WTC11 (cell line): ENCODE results near the gene PLAAT5. TPM values are rescaled to one million over a fixed set of nuclear protein-coding genes. Genes with fewer than 3 reads are reported as not detected.

Experiments used
- ATAC-seq: fragments of 200-7000 bp; cut with Tn5 transposase; 2 replicates; pipeline ENCODE4 v1.10.0; 2021; ENCODE audit warnings: mild to moderate bottlenecking, moderate library complexity
- CTCF ChIA-PET: fragments of 300-600 bp; sonication (Branson Sonifier 250); formaldehyde crosslinking; loops from one replicate; lab custom pipeline; 2021; ENCODE audit warnings: antibody characterized with exemption; lab: Charles Lee
- POLR2A ChIA-PET: fragments of 350-600 bp; sonication (Branson Sonifier 250); formaldehyde crosslinking; loops from one replicate; lab custom pipeline; 2021; ENCODE audit warnings: antibody characterized with exemption; lab: Charles Lee
- DNase-seq: peaks from one replicate; pipeline ENCODE4 v3.0.0; 2021; ENCODE audit warnings: low spot score
- H3K27ac Mint-ChIP-seq: 2 replicates; pipeline ENCODE4 v1.8.0; 2021; ENCODE audit warnings: mixed read lengths
- H3K27me3 Mint-ChIP-seq: 2 replicates; pipeline ENCODE4 v1.8.0; 2021; ENCODE audit warnings: low read depth, mild to moderate bottlenecking, moderate library complexity, mixed read lengths
- H3K36me3 Mint-ChIP-seq: 2 replicates; pipeline ENCODE4 v1.8.0; 2021; ENCODE audit warnings: mixed read lengths
- H3K4me1 Mint-ChIP-seq: 2 replicates; pipeline ENCODE4 v1.8.0; 2022; ENCODE audit warnings: mixed read lengths
- H3K4me3 Mint-ChIP-seq: 2 replicates; pipeline ENCODE4 v1.8.0; 2021; ENCODE audit warnings: mild to moderate bottlenecking, moderate library complexity, mixed read lengths
- H3K9me3 Mint-ChIP-seq: 2 replicates; pipeline ENCODE4 v1.8.0; 2021; ENCODE audit warnings: mixed read lengths
- EMX1 ChIP-seq: fragments of 250-450 bp; sonication (Bioruptor Pico); IDR thresholded peaks from 2 replicates; pipeline ENCODE4 v1.8.0; 2021; ENCODE audit warnings: mild to moderate bottlenecking
- ESRRA ChIP-seq: sonication (generic); formaldehyde crosslinking; IDR thresholded peaks from 2 replicates; pipeline ENCODE4 v1.8.1; 2022; ENCODE audit warnings: mild to moderate bottlenecking, missing genetic modification reagents, borderline replicate concordance
- FOXJ3 ChIP-seq: sonication (generic); formaldehyde crosslinking; IDR thresholded peaks from 2 replicates; pipeline ENCODE4 v1.9.0; 2021; ENCODE audit warnings: missing genetic modification reagents, mild to moderate bottlenecking, borderline replicate concordance
- HMGA2 ChIP-seq: fragments of 250-450 bp; sonication (Bioruptor Pico); IDR thresholded peaks from 2 replicates; pipeline ENCODE4 v1.4.0; 2021; ENCODE audit warnings: mild to moderate bottlenecking, moderate library complexity
- HMGXB4 ChIP-seq: sonication (generic); formaldehyde crosslinking; IDR thresholded peaks from 2 replicates; pipeline ENCODE4 v1.8.1; 2023; ENCODE audit warnings: mild to moderate bottlenecking, moderate library complexity, missing genetic modification reagents
- NFYB ChIP-seq: sonication (generic); formaldehyde crosslinking; conservative IDR thresholded peaks from 2 replicates; pipeline ENCODE4 v1.8.0; 2022; ENCODE audit warnings: low read depth, missing genetic modification reagents
- NR3C1 ChIP-seq: sonication (generic); formaldehyde crosslinking; conservative IDR thresholded peaks from 2 replicates; pipeline ENCODE4 v1.8.1; 2023; ENCODE audit warnings: low read depth, mild to moderate bottlenecking, missing genetic modification reagents
- SMAD3 ChIP-seq: sonication (generic); formaldehyde crosslinking; IDR thresholded peaks from 2 replicates; pipeline ENCODE4 v1.8.0; 2022; ENCODE audit warnings: missing genetic modification reagents, mild to moderate bottlenecking, borderline replicate concordance
- SP1 ChIP-seq: sonication (generic); formaldehyde crosslinking; conservative IDR thresholded peaks from 2 replicates; pipeline ENCODE4 v1.8.1; 2022; ENCODE audit warnings: missing genetic modification reagents
- STAT6 ChIP-seq: sonication (generic); formaldehyde crosslinking; conservative IDR thresholded peaks from 2 replicates; pipeline ENCODE4 v1.8.1; 2023; ENCODE audit warnings: mild to moderate bottlenecking, low read depth, missing genetic modification reagents, moderate library complexity
- USF2 ChIP-seq: sonication (generic); formaldehyde crosslinking; IDR thresholded peaks from 2 replicates; pipeline ENCODE4 v1.8.1; 2023; ENCODE audit warnings: mild to moderate bottlenecking, missing genetic modification reagents, moderate library complexity
- ZNF317 ChIP-seq: sonication (generic); formaldehyde crosslinking; IDR thresholded peaks from 2 replicates; pipeline ENCODE4 v1.8.1; 2023; ENCODE audit warnings: low read depth, mild to moderate bottlenecking, moderate library complexity, missing genetic modification reagents, borderline replicate concordance
- ZNF532 ChIP-seq: fragments of 250-450 bp; sonication (Bioruptor Pico); IDR thresholded peaks from 2 replicates; pipeline ENCODE4 v1.9.0; 2021; ENCODE audit warnings: mild to moderate bottlenecking, borderline replicate concordance
- ZNF671 ChIP-seq: fragments of 250-450 bp; sonication (Bioruptor Pico); IDR thresholded peaks from 2 replicates; pipeline ENCODE4 v1.8.0; 2021; ENCODE audit warnings: mild to moderate bottlenecking
- total RNA-seq: library from RNA; stranded (reverse); gene quantifications from 3 replicates; pipeline ENCODE4 v1.2.3, GENCODE V29; 2021
- TF ChIP-seq, protein P1 (sequence below): sonication (generic); formaldehyde crosslinking; IDR thresholded peaks from 2 replicates; pipeline ENCODE4 v1.8.0; 2022; ENCODE audit warnings: mild to moderate bottlenecking, missing genetic modification reagents
- TF ChIP-seq, protein P2 (sequence below): sonication (generic); formaldehyde crosslinking; IDR thresholded peaks from 2 replicates; pipeline ENCODE4 v1.8.1; 2023; ENCODE audit warnings: mild to moderate bottlenecking, missing genetic modification reagents, borderline replicate concordance
- TF ChIP-seq, protein P3 (sequence below): sonication (generic); formaldehyde crosslinking; IDR thresholded peaks from 2 replicates; pipeline ENCODE4 v1.8.0; 2022; ENCODE audit warnings: mild to moderate bottlenecking, missing genetic modification reagents
- TF ChIP-seq, protein P4 (sequence below): sonication (generic); formaldehyde crosslinking; IDR thresholded peaks from 2 replicates; pipeline ENCODE4 v1.8.0; 2022; ENCODE audit warnings: mild to moderate bottlenecking, missing genetic modification reagents

PLAAT5 gene
- total RNA-seq, 1 experiment from 2014 or later: 23.0 TPM

- ATAC-seq: no peak
- Mint-ChIP-seq H3K4me1 (peaks cover 65% of the 10 kb centered on the region), H3K27ac (no peak overlapping the region), H3K36me3 (peaks cover 34% of the 10 kb centered on the region), H3K9me3 (peaks cover 49% of the 10 kb centered on the region), H3K27me3 (peaks cover 13% of the 10 kb centered on the region), H3K4me3 (no peak overlapping the region)
- no peak for DNase-seq
- ChIA-PET POLR2A (no interaction called here), CTCF (no interaction called here)
- TF ChIP-seq ESRRA (no peak), SMAD3 (CRISPR knock-in tag) (no peak), SP1 (CRISPR knock-in tag) (no peak), HMGA2 (CRISPR knock-in tag) (no peak), HMGXB4 (CRISPR knock-in tag) (no peak), STAT6 (CRISPR knock-in tag) (no peak), ZNF317 (no peak), ZNF671 (no peak), NR3C1 (CRISPR knock-in tag) (no peak), NFYB (CRISPR knock-in tag) (no peak), USF2 (CRISPR knock-in tag) (no peak)
- TF ChIP-seq, protein P1, sequence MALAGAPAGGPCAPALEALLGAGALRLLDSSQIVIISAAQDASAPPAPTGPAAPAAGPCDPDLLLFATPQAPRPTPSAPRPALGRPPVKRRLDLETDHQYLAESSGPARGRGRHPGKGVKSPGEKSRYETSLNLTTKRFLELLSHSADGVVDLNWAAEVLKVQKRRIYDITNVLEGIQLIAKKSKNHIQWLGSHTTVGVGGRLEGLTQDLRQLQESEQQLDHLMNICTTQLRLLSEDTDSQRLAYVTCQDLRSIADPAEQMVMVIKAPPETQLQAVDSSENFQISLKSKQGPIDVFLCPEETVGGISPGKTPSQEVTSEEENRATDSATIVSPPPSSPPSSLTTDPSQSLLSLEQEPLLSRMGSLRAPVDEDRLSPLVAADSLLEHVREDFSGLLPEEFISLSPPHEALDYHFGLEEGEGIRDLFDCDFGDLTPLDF (CRISPR knock-in tag): no peak
- TF ChIP-seq, protein P2, sequence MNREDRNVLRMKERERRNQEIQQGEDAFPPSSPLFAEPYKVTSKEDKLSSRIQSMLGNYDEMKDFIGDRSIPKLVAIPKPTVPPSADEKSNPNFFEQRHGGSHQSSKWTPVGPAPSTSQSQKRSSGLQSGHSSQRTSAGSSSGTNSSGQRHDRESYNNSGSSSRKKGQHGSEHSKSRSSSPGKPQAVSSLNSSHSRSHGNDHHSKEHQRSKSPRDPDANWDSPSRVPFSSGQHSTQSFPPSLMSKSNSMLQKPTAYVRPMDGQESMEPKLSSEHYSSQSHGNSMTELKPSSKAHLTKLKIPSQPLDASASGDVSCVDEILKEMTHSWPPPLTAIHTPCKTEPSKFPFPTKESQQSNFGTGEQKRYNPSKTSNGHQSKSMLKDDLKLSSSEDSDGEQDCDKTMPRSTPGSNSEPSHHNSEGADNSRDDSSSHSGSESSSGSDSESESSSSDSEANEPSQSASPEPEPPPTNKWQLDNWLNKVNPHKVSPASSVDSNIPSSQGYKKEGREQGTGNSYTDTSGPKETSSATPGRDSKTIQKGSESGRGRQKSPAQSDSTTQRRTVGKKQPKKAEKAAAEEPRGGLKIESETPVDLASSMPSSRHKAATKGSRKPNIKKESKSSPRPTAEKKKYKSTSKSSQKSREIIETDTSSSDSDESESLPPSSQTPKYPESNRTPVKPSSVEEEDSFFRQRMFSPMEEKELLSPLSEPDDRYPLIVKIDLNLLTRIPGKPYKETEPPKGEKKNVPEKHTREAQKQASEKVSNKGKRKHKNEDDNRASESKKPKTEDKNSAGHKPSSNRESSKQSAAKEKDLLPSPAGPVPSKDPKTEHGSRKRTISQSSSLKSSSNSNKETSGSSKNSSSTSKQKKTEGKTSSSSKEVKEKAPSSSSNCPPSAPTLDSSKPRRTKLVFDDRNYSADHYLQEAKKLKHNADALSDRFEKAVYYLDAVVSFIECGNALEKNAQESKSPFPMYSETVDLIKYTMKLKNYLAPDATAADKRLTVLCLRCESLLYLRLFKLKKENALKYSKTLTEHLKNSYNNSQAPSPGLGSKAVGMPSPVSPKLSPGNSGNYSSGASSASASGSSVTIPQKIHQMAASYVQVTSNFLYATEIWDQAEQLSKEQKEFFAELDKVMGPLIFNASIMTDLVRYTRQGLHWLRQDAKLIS (CRISPR knock-in tag): no peak
Observed at GRCh38 chr11:63502252-63502820, 11.4 kb upstream of the PLAAT5 start.

DNA sequence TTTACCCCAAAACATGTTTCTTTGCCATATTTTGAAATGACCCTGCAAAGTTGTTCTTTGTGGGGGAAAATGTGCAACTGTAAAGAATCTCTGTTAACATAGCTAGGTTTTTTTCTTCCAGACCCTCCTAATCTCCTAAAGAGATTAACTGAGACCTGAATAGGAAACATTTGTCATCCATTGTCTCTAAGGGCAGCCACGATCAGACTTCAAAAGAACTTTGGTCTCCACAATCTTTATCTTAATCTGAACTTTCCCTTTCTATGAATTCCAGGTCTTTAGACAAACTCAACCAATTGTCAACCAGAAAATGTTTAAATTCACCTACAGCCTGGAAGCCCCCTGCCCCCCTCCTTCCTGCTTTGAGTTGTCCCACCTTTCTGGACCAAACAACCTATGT is 10.3 kb upstream of the PLAAT5 start:
- ChIA-PET CTCF (no interaction called here), POLR2A (no interaction called here)
- H3K9me3 Mint-ChIP-seq: peaks cover 53% of the 10 kb centered on the region
- H3K4me3 Mint-ChIP-seq: no peak overlapping the region
- peaks cover 9% of the 10 kb centered on the region for H3K27me3 Mint-ChIP-seq
- ATAC-seq: no peak
- H3K4me1 Mint-ChIP-seq: peaks cover 54% of the 10 kb centered on the region
- peaks cover 34% of the 10 kb centered on the region for H3K36me3 Mint-ChIP-seq
- DNase-seq: no peak
- H3K27ac Mint-ChIP-seq: no peak overlapping the region
- TF ChIP-seq ZNF532: no peak
- no peak for TF ChIP-seq FOXJ3 (CRISPR knock-in tag)
- TF ChIP-seq EMX1 (CRISPR knock-in tag): no peak
- TF ChIP-seq, protein P3, sequence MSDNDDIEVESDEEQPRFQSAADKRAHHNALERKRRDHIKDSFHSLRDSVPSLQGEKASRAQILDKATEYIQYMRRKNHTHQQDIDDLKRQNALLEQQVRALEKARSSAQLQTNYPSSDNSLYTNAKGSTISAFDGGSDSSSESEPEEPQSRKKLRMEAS (CRISPR knock-in tag): no peak
- TF ChIP-seq, protein P4, sequence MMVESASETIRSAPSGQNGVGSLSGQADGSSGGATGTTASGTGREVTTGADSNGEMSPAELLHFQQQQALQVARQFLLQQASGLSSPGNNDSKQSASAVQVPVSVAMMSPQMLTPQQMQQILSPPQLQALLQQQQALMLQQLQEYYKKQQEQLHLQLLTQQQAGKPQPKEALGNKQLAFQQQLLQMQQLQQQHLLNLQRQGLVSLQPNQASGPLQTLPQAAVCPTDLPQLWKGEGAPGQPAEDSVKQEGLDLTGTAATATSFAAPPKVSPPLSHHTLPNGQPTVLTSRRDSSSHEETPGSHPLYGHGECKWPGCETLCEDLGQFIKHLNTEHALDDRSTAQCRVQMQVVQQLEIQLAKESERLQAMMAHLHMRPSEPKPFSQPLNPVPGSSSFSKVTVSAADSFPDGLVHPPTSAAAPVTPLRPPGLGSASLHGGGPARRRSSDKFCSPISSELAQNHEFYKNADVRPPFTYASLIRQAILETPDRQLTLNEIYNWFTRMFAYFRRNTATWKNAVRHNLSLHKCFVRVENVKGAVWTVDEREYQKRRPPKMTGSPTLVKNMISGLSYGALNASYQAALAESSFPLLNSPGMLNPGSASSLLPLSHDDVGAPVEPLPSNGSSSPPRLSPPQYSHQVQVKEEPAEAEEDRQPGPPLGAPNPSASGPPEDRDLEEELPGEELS (CRISPR knock-in tag): no peak
